ENCODE results near the gene HNRNPF. TPM values are rescaled to one million over a fixed set of nuclear protein-coding genes. Genes with fewer than 3 reads are reported as not detected.

Gene HNRNPF
- total RNA-seq, 1 experiment from 2014 or later: 358 TPM

- DNase-seq (ENCODE audit: low spot score) (no peak), ATAC-seq (no peak)
- Mint-ChIP-seq H3K4me3 (no peak overlapping the region), H3K27ac (peak overlapping the region; percentile 4; the same call in 1 of the 2 replicates), H3K36me3 (no peaks in the 10 kb centered on the region), H3K4me1 (peaks cover 33% of the 10 kb centered on the region), H3K27me3 (ENCODE audit: low read depth) (no peaks in the 10 kb centered on the region), H3K9me3 (no peaks in the 10 kb centered on the region)
- TF ChIP-seq ZNF219 (CRISPR knock-in tag; IDR thresholded peaks at IDR 0.05; ENCODE audit: borderline replicate concordance): no peak
- no peak for TF ChIP-seq ZNF317 (CRISPR knock-in tag; IDR thresholded peaks at IDR 0.05; ENCODE audit: borderline replicate concordance, low read depth)
- no peak for TF ChIP-seq PRDM15 (CRISPR knock-in tag; IDR thresholded peaks at IDR 0.05)
- TF ChIP-seq CREB1 (CRISPR knock-in tag; IDR thresholded peaks at IDR 0.05): no peak
- TF ChIP-seq FOXJ3 (CRISPR knock-in tag; IDR thresholded peaks at IDR 0.05; ENCODE audit: borderline replicate concordance): no peak
- no peak for TF ChIP-seq CBFB (CRISPR knock-in tag; IDR thresholded peaks at IDR 0.05; ENCODE audit: low read depth)
- TF ChIP-seq FOXP1 (CRISPR knock-in tag; IDR thresholded peaks at IDR 0.05; ENCODE audit: borderline replicate concordance): no peak
- TF ChIP-seq, protein P1, sequence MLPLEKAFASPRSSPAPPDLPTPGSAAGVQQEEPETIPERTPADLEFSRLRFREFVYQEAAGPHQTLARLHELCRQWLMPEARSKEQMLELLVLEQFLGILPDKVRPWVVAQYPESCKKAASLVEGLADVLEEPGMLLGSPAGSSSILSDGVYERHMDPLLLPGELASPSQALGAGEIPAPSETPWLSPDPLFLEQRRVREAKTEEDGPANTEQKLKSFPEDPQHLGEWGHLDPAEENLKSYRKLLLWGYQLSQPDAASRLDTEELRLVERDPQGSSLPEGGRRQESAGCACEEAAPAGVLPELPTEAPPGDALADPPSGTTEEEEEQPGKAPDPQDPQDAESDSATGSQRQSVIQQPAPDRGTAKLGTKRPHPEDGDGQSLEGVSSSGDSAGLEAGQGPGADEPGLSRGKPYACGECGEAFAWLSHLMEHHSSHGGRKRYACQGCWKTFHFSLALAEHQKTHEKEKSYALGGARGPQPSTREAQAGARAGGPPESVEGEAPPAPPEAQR (CRISPR knock-in tag; IDR thresholded peaks at IDR 0.05): no peak
- POLR2A ChIA-PET: interaction anchor here (0.6 kb wide), 1 partner anchor 55 kb away, joined by 3 read pairs; no protein-coding TSS in a partner anchor
- CTCF ChIA-PET: interaction anchor here (1.0 to 2.2 kb wide), 7 partner anchors 31 to 149 kb away, joined by 3 to 7 read pairs (median 5); no protein-coding TSS in a partner anchor
Observed at GRCh38 chr10:43353495-43354329, 55.3 kb downstream of the HNRNPF start.

DNA sequence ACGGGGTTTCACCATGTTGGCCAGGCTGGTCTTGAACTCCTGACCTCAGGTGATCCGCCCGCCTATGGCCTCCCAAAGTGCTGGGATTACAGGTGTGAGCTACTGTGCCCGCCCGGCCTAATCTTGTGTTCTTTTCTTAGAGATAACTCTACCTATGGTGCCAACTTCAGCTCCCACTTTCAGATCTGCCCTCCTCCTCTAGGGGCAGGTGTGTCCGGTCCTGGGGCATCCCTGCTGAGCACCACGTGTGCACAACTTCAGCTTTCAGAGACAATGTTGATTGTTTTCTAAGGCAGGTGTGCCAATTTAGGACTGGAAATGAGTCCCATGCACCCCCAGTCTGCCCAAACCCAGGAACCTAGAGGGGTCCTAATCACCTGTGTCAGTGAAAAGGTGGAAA, 56.0 kb downstream of the HNRNPF start:
- Mint-ChIP-seq H3K27ac (no peak overlapping the region), H3K4me3 (no peak overlapping the region), H3K36me3 (no peaks in the 10 kb centered on the region), H3K27me3 (ENCODE audit: low read depth) (no peaks in the 10 kb centered on the region), H3K9me3 (no peaks in the 10 kb centered on the region), H3K4me1 (peaks cover 41% of the 10 kb centered on the region)
- CTCF ChIA-PET: interaction anchor here (0.6 to 2.2 kb wide), 8 partner anchors 18 to 151 kb away, joined by 3 to 7 read pairs (median 4); no protein-coding TSS in a partner anchor
- no peak for DNase-seq (ENCODE audit: low spot score)
- no peak for TF ChIP-seq RELA (CRISPR knock-in tag; IDR thresholded peaks at IDR 0.05; ENCODE audit: borderline replicate concordance)
- no peak for TF ChIP-seq CBFB (CRISPR knock-in tag; IDR thresholded peaks at IDR 0.05; ENCODE audit: low read depth)
- no peak for TF ChIP-seq NFYB (CRISPR knock-in tag; conservative IDR thresholded peaks at IDR 0.05; ENCODE audit: low read depth)
- no peak for TF ChIP-seq NR1H2 (CRISPR knock-in tag; IDR thresholded peaks at IDR 0.05)
- TF ChIP-seq AFF4 (CRISPR knock-in tag; IDR thresholded peaks at IDR 0.05; ENCODE audit: borderline replicate concordance): no peak
- ATAC-seq: no peak
- POLR2A ChIA-PET: no interaction called here
